H1 (cell line): Measurements from ENCODE around the gene LTBR. TPM values are rescaled to one million over a fixed set of nuclear protein-coding genes. Genes with fewer than 3 reads are reported as not detected.

Experiments used
- CTCF ChIA-PET: fragments of 300-600 bp; sonication (Branson Sonifier 250); formaldehyde crosslinking; loops from one replicate; lab custom pipeline; 2021; ENCODE audit not compliant: partially characterized antibody; lab: Charles Lee
- POLR2A ChIA-PET: fragments of 300-600 bp; sonication (Branson Sonifier 250); formaldehyde crosslinking; loops from one replicate; lab custom pipeline; 2021; ENCODE audit warnings: inconsistent platforms; ENCODE audit not compliant: partially characterized antibody; lab: Charles Lee
- DNase-seq, 2 experiments: peaks; one replicate each; pipeline versions ENCODE4 v3.0.0 to v3.0.0-alpha.2; 2010 to 2022; ENCODE audit warnings: low spot score in 2 of 2, low read depth in 1 of 2, mixed read lengths in 1 of 2
- FAIRE-seq: peaks from 2 replicates; lab custom pipeline; 2011; peaks lifted over from hg19 to GRCh38; lab: Jason Lieb, UNC
- H2AFZ ChIP-seq: 2 replicates; pipeline ENCODE4 v1.8.1; 2012; ENCODE audit warnings: low read length, inconsistent platforms
- H2AK5ac ChIP-seq: 2 replicates; pipeline ENCODE4 v1.6.1; 2013; ENCODE audit warnings: low read depth, low read length
- H2BK120ac ChIP-seq: replicated peaks from 2 replicates; pipeline ENCODE3; 2013; ENCODE audit warnings: low read depth, low read length, inconsistent platforms
- H2BK12ac ChIP-seq: 2 replicates; pipeline ENCODE4 v1.6.1; 2013; ENCODE audit warnings: low read depth, low read length
- H2BK15ac ChIP-seq: 2 replicates; pipeline ENCODE4 v1.6.1; 2013; ENCODE audit warnings: low read length
- H2BK20ac ChIP-seq: 2 replicates; pipeline ENCODE4 v1.6.1; 2013; ENCODE audit warnings: low read length
- H2BK5ac ChIP-seq: 2 replicates; pipeline ENCODE4 v1.6.1; 2013; ENCODE audit warnings: low read depth, low read length
- H3K14ac ChIP-seq: 2 replicates; pipeline ENCODE4 v1.6.1; 2013; ENCODE audit warnings: inconsistent platforms; ENCODE audit not compliant: insufficient read length
- H3K18ac ChIP-seq: 2 replicates; pipeline ENCODE4 v1.6.1; 2013; ENCODE audit warnings: low read length; ENCODE audit errors: extremely low read depth
- H3K23ac ChIP-seq: 2 replicates; pipeline ENCODE4 v1.6.1; 2013; ENCODE audit warnings: inconsistent platforms; ENCODE audit not compliant: insufficient read length
- H3K23me2 ChIP-seq: 2 replicates; pipeline ENCODE4 v1.6.1; 2013; ENCODE audit warnings: low read depth, low read length
- H3K27ac ChIP-seq: 2 replicates; pipeline ENCODE4 v1.6.1; 2011; ENCODE audit warnings: low read depth, low read length, inconsistent platforms
- H3K27me3 ChIP-seq, 4 experiments: replicated peaks in 1 of 4; 1 replicate in 1 of 4; 2 replicates in 3 of 4; pipeline versions ENCODE4 v1.6.1 to v1.8.1; 2011 to 2013; ENCODE audit warnings: low read length in 3 of 4, mild to moderate bottlenecking in 3 of 4, inconsistent platforms in 2 of 4, mixed read lengths in 2 of 4, moderate library complexity in 1 of 4; ENCODE audit not compliant: control insufficient read depth in 3 of 4, insufficient read depth in 3 of 4; ENCODE audit errors: extremely low read depth in 1 of 4
- H3K36me3 ChIP-seq, 4 experiments: 2 replicates each; pipeline versions ENCODE4 v1.6.1 to v1.8.1; 2011 to 2013; ENCODE audit warnings: mild to moderate bottlenecking in 4 of 4, low read length in 3 of 4, moderate library complexity in 2 of 4, control low read depth in 1 of 4, inconsistent platforms in 1 of 4; ENCODE audit not compliant: insufficient read depth in 4 of 4, control insufficient read depth in 2 of 4
- H3K4ac ChIP-seq: replicated peaks from 2 replicates; pipeline ENCODE3; 2013; ENCODE audit warnings: low read length, low read depth, mixed read lengths, inconsistent platforms; ENCODE audit not compliant: insufficient read length
- H3K4me1 ChIP-seq, 4 experiments: replicated peaks in 1 of 4; 1 replicate in 1 of 4; 2 replicates in 3 of 4; pipeline versions ENCODE4 v1.6.1 to v1.8.1; 2011 to 2013; ENCODE audit warnings: low read length in 3 of 4, inconsistent platforms in 2 of 4, mixed read lengths in 1 of 4; ENCODE audit not compliant: insufficient read depth in 4 of 4, control insufficient read depth in 3 of 4
- H3K4me2 ChIP-seq, 2 experiments: 2 replicates each; pipeline versions ENCODE4 v1.6.1 to v1.8.1; 2011 to 2013; ENCODE audit warnings: low read depth in 2 of 2, low read length in 2 of 2, control low read depth in 1 of 2, inconsistent platforms in 1 of 2, mild to moderate bottlenecking in 1 of 2; ENCODE audit not compliant: insufficient read depth in 1 of 2
- H3K4me3 ChIP-seq, 4 experiments: fragments of 200-600, 300-600 bp in 1 of 4; sonication (generic), shearing (Covaris generic), sonication (Bioruptor Twin) in 1 of 4; 2 replicates each; pipeline versions ENCODE4 v1.5.1 to v1.8.1; 2011 to 2016; ENCODE audit warnings: low read length in 4 of 4, low read depth in 3 of 4, control low read depth in 2 of 4, inconsistent platforms in 2 of 4, mild to moderate bottlenecking in 2 of 4, mixed read lengths in 1 of 4, moderate library complexity in 1 of 4; ENCODE audit not compliant: insufficient read depth in 2 of 4; ENCODE audit errors: extremely low read depth in 1 of 4
- H3K56ac ChIP-seq: replicated peaks from 2 replicates; pipeline ENCODE3; 2013; ENCODE audit warnings: low read depth, mild to moderate bottlenecking, mixed read lengths, low read length, inconsistent platforms; ENCODE audit not compliant: insufficient read length
- H3K79me1 ChIP-seq: 2 replicates; pipeline ENCODE4 v1.6.1; 2013; ENCODE audit warnings: low read depth, low read length, control low read depth
- H3K79me2 ChIP-seq, 2 experiments: 2 replicates each; pipeline versions ENCODE4 v1.6.1 to v1.8.1; 2012 to 2013; ENCODE audit warnings: low read length in 2 of 2, mild to moderate bottlenecking in 2 of 2, inconsistent platforms in 1 of 2; ENCODE audit not compliant: insufficient read depth in 2 of 2, control insufficient read depth in 1 of 2
- H3K9ac ChIP-seq, 4 experiments: replicated peaks in 1 of 4; 1 replicate in 1 of 4; 2 replicates in 3 of 4; pipeline versions ENCODE4 v1.6.1 to v1.8.1; 2011 to 2013; ENCODE audit warnings: low read depth in 3 of 4, low read length in 3 of 4, control low read depth in 2 of 4, mild to moderate bottlenecking in 2 of 4, moderate library complexity in 2 of 4, inconsistent platforms in 1 of 4; ENCODE audit errors: extremely low read depth in 1 of 4
- H3K9me3 ChIP-seq, 2 experiments: 2 replicates each; pipeline versions ENCODE4 v1.6.1 to v1.8.1; 2012 to 2013; ENCODE audit warnings: mild to moderate bottlenecking in 2 of 2, moderate library complexity in 2 of 2, control low read depth in 1 of 2, inconsistent platforms in 1 of 2, low read depth in 1 of 2, low read length in 1 of 2, mixed read lengths in 1 of 2; ENCODE audit not compliant: insufficient read depth in 2 of 2
- H4K20me1 ChIP-seq, 2 experiments: replicated peaks in 1 of 2; 2 replicates each; pipeline versions ENCODE3 to v1.8.1; 2011 to 2013; ENCODE audit warnings: inconsistent platforms in 2 of 2, low read length in 2 of 2, mild to moderate bottlenecking in 1 of 2; ENCODE audit not compliant: insufficient read depth in 2 of 2, control insufficient read depth in 1 of 2
- H4K5ac ChIP-seq: 2 replicates; pipeline ENCODE4 v1.6.1; 2013; ENCODE audit warnings: low read length, low read depth, mixed read lengths, inconsistent platforms; ENCODE audit not compliant: insufficient read length
- H4K8ac ChIP-seq: 2 replicates; pipeline ENCODE4 v1.8.0; 2013; ENCODE audit warnings: mild to moderate bottlenecking, moderate library complexity, low read length, inconsistent platforms; ENCODE audit not compliant: insufficient read depth; ENCODE audit errors: extremely low read depth
- H4K91ac ChIP-seq: replicated peaks from 2 replicates; pipeline ENCODE3; 2013; ENCODE audit warnings: low read length, mixed read lengths, inconsistent platforms; ENCODE audit not compliant: insufficient read length
- KDM1A ChIP-seq: fragments of 200-600, 300-600 bp; sonication (generic); IDR thresholded peaks from 2 replicates; pipeline ENCODE4 v1.7.1; 2016; ENCODE audit warnings: mild to moderate bottlenecking, low read length, borderline replicate concordance
- NRF1 ChIP-seq: IDR thresholded peaks from 2 replicates; pipeline ENCODE4 v1.6.1; 2011; ENCODE audit warnings: mild to moderate bottlenecking, low read depth, low read length, improper control_type of control experiment
- RNF2 ChIP-seq: fragments of 200-900, 300-1000 bp; sonication (generic); IDR thresholded peaks from 2 replicates; pipeline ENCODE4 v1.7.1; 2016; ENCODE audit warnings: borderline replicate concordance, low read depth, mild to moderate bottlenecking, antibody characterized with exemption, low read length; ENCODE audit not compliant: poor library complexity, severe bottlenecking; ENCODE audit errors: missing control alignments
- TAF1 ChIP-seq: IDR thresholded peaks from 2 replicates; pipeline ENCODE4 v1.6.1; 2011; ENCODE audit warnings: mild to moderate bottlenecking, low read depth, low read length
- WGBS, 2 experiments: shearing (Covaris generic) in 1 of 2; methylation state at CpG; one replicate each; pipeline versions ENCODE4 v1.1.6 to v1.1.7; 2013 to 2015; ENCODE audit warnings: low lambda C conversion rate in 2 of 2, mixed read lengths in 2 of 2, inconsistent platforms in 1 of 2, low coverage in 1 of 2, missing lambda C conversion rate in 1 of 2; ENCODE audit not compliant: insufficient replicate concordance in 2 of 2, insufficient coverage in 1 of 2, insufficient read length in 1 of 2; ENCODE audit errors: extremely low coverage in 1 of 2, missing lambda C conversion rate in 1 of 2; 5-methylcytosine and 5-hydroxymethylcytosine counted together
- polyA plus RNA-seq, 7 experiments: library from polyadenylated mRNA; depleted of rRNA in 3 of 7; stranded (reverse) in 5 of 7; unstranded in 2 of 7; fragments of >200 nt in 5 of 7; fragments of 200-250 nt in 2 of 7; gene quantifications; 1 replicate in 5 of 7; 2 replicates in 1 of 7; 4 replicates in 1 of 7; pipeline versions ENCODE4 v1.2.1 to v1.2.3, GENCODE V29; 2011 to 2013; ENCODE audit warnings: missing spikeins in 2 of 7, mixed read lengths in 2 of 7
- total RNA-seq: library from RNA; stranded (reverse); fragmentation: NEBNext Ultra II Directional; extraction: Animal tissue kit (Norgen Biotek cat#: 25700); gene quantifications from 2 replicates; pipeline ENCODE4 v1.2.1, GENCODE V29; 2021

The LTBR gene
- total and polyA plus RNA-seq, 2 of the 8 experiments (the other 6 are each of a cell fraction or from before 2014, with no cell fraction given) = 5.1 to 6.3 TPM

GRCh38 chr12:6390084-6390799 is 6.3 kb downstream of the LTBR start:
- peaks cover 0 to 4% (median 0%) of the 10 kb centered on the region in 4 experiments; a peak in 1 of 7 replicates for H3K4me1 ChIP-seq
- no peak overlapping the region for H2AFZ ChIP-seq
- H2BK120ac ChIP-seq = no peak overlapping the region
- POLR2A ChIA-PET = interaction anchor here (1.0 to 6.0 kb wide), 6 partner anchors 8 to 80 kb away, joined by 3 to 36 read pairs (median 4); partner anchors contain the start of genes SCNN1A and VAMP1
- no peak overlapping the region for H4K91ac ChIP-seq
- no peaks in the 10 kb centered on the region for H4K20me1 ChIP-seq
- no peaks in the 10 kb centered on the region for H3K9me3 ChIP-seq
- CTCF ChIA-PET = interaction anchor here (0.6 to 1.1 kb wide), 2 partner anchors 15 to 64 kb away, joined by 5 to 7 read pairs; partner anchors contain the start of gene SCNN1A
- TF ChIP-seq NRF1 (no peak), TAF1 (no peak), KDM1A (no peak), RNF2 (no peak)
- TF ChIP-seq, all 59 proteins: peak for 0
- Histone ChIP-seq H3K79me1 (no peaks in the 10 kb centered on the region), H3K23me2 (peaks cover 1% of the 10 kb centered on the region; the same call in 1 of the 2 replicates), H4K5ac (no peak overlapping the region), H3K36me3 (no peaks in the 10 kb centered on the region), H2BK5ac (no peak overlapping the region), H3K14ac (no peak overlapping the region), H3K79me2 (no peaks in the 10 kb centered on the region), H3K23ac (no peak overlapping the region), H3K9ac (no peak overlapping the region), H3K27me3 (no peaks in the 10 kb centered on the region), H2BK20ac (no peak overlapping the region), H3K4ac (no peak overlapping the region), H2AK5ac (no peak overlapping the region), H2BK15ac (no peak overlapping the region), H4K8ac (no peak overlapping the region; the same call in 1 of the 2 replicates), H3K56ac (no peak overlapping the region), H3K4me2 (no peak overlapping the region), H2BK12ac (no peak overlapping the region), H3K27ac (no peak overlapping the region), H3K18ac (no peak overlapping the region), H3K4me3 (no peak overlapping the region)
- 91% methylated on average over 12 of the region's 15 CpGs; no CpG with 5 or more reads in 1 of the 2 experiments for WGBS, 2 experiments
- no peak for DNase-seq
- FAIRE-seq = no peak
